GM12878 (cell line): ENCODE data around the gene DESI1. TPM values are rescaled to one million over a fixed set of nuclear protein-coding genes. Genes with fewer than 3 reads are reported as not detected.

ENCODE experiments used
- ATAC-seq: fragments of 200-7000 bp; cut with Tn5 transposase; 3 replicates; pipeline ENCODE4 v1.9.1; 2020; ENCODE audit warnings: mild to moderate bottlenecking, moderate library complexity
- BruUV-seq: library from RNA; stranded (reverse); fragments of 400-500 nt; replicated peaks from 2 replicates; lab custom pipeline; 2021; lab: Mats Ljungman, UMichigan
- CTCF ChIA-PET: fragments of 300-600 bp; sonication (Branson Sonifier 250); formaldehyde crosslinking; extraction: SDS; loops from one replicate; lab custom pipeline; 2021; ENCODE audit warnings: inconsistent platforms; lab: Yijun Ruan, JAX
- POLR2A ChIA-PET: fragments of 350-600 bp; formaldehyde crosslinking; extraction: SDS; loops from one replicate; lab custom pipeline; 2021; ENCODE audit warnings: inconsistent platforms; lab: Charles Lee
- RAD21 ChIA-PET: fragments of 300-600 bp; sonication (Branson Sonifier 250); formaldehyde crosslinking; loops from one replicate; lab custom pipeline; 2023; ENCODE audit warnings: antibody characterized with exemption; ENCODE audit not compliant: unreplicated experiment; lab: Charles Lee
- SMC1A ChIA-PET: fragments of 300-600 bp; sonication (Branson Sonifier 250); formaldehyde crosslinking; loops from one replicate; lab custom pipeline; 2023; ENCODE audit not compliant: unreplicated experiment, uncharacterized antibody; lab: Charles Lee
- DNase-seq: peaks from one replicate; pipeline ENCODE4 v3.0.0-alpha.2; 2011; ENCODE audit warnings: low read depth, low spot score
- FAIRE-seq: peaks from 3 replicates; lab custom pipeline; 2011; peaks lifted over from hg19 to GRCh38; lab: Jason Lieb, UNC
- H2AFZ ChIP-seq: 2 replicates; pipeline ENCODE4 v1.6.0; 2011; ENCODE audit warnings: low read depth, low read length, control low read depth; ENCODE audit not compliant: control insufficient read depth
- H3K27ac ChIP-seq: 2 replicates; pipeline ENCODE4 v1.5.1; 2011; ENCODE audit warnings: control low read depth; ENCODE audit not compliant: control insufficient read depth, insufficient read depth
- H3K27me3 ChIP-seq, 2 experiments: replicated peaks in 1 of 2; 2 replicates each; pipeline versions ENCODE4 v1.6.0 to v1.6.1; 2011; ENCODE audit warnings: low read length in 1 of 2; ENCODE audit not compliant: control insufficient read depth in 2 of 2, insufficient read depth in 2 of 2
- H3K36me3 ChIP-seq, 2 experiments: 2 replicates each; pipeline ENCODE4 v1.5.1; 2011; ENCODE audit warnings: low read length in 1 of 2; ENCODE audit not compliant: control insufficient read depth in 2 of 2, insufficient read depth in 2 of 2
- H3K4me1 ChIP-seq: 2 replicates; pipeline ENCODE4 v1.6.1; 2011; ENCODE audit warnings: mild to moderate bottlenecking, low read length, moderate library complexity, mixed read lengths; ENCODE audit not compliant: control insufficient read depth, insufficient read depth
- H3K4me2 ChIP-seq: 2 replicates; pipeline ENCODE4 v1.6.0; 2011; ENCODE audit warnings: control low read depth; ENCODE audit not compliant: control insufficient read depth, insufficient read depth
- H3K4me3 ChIP-seq: fragments of 200-600 bp; sonication (generic); 2 replicates; pipeline ENCODE4 v1.5.1; 2016
- H3K79me2 ChIP-seq: 2 replicates; pipeline ENCODE4 v1.6.0; 2011; ENCODE audit warnings: low read length; ENCODE audit not compliant: control insufficient read depth, insufficient read depth
- H3K9ac ChIP-seq: 2 replicates; pipeline ENCODE4 v1.8.0; 2011; ENCODE audit warnings: low read length, control low read depth, mixed read lengths; ENCODE audit not compliant: control insufficient read depth, insufficient read depth
- H3K9me3 ChIP-seq: replicated peaks from 3 replicates; pipeline ENCODE4 v1.5.1; 2011; ENCODE audit warnings: mild to moderate bottlenecking, low read length; ENCODE audit not compliant: control insufficient read depth, insufficient read depth
- H4K20me1 ChIP-seq: 2 replicates; pipeline ENCODE4 v1.6.0; 2011; ENCODE audit not compliant: control insufficient read depth, insufficient read depth
- ATF3 ChIP-seq: IDR thresholded peaks from 2 replicates; pipeline ENCODE4 v1.6.1; 2011; ENCODE audit warnings: low read depth, mild to moderate bottlenecking, low read length, moderate library complexity, borderline replicate concordance; ENCODE audit errors: extremely low read depth
- CEBPB ChIP-seq, 2 experiments: fragments of 150-350 bp in 1 of 2; IDR thresholded peaks; 2 replicates each; pipeline ENCODE4 v1.6.1; 2012 to 2014; ENCODE audit warnings: low read depth in 2 of 2, low read length in 2 of 2, borderline replicate concordance in 1 of 2, inconsistent platforms in 1 of 2
- CEBPZ ChIP-seq: fragments of 150-350 bp; IDR thresholded peaks from 2 replicates; pipeline ENCODE4 v1.6.1; 2016; ENCODE audit warnings: low read depth, low read length
- EZH2 ChIP-seq: IDR thresholded peaks from 2 replicates; pipeline ENCODE4 v1.6.1; 2012; ENCODE audit warnings: low read depth, mild to moderate bottlenecking, control low read depth, inconsistent platforms, low read length, borderline replicate concordance; ENCODE audit not compliant: control insufficient read depth
- IRF4 ChIP-seq: IDR thresholded peaks from 2 replicates; pipeline ENCODE4 v1.6.1; 2011; ENCODE audit warnings: low read depth, low read length
- POU2F2 ChIP-seq: IDR thresholded peaks from 3 replicates; pipeline ENCODE4 v1.6.1; 2011; ENCODE audit warnings: low read depth, mild to moderate bottlenecking, low read length, borderline replicate concordance
- RUNX3 ChIP-seq: IDR thresholded peaks from 2 replicates; pipeline ENCODE4 v1.6.1; 2012; ENCODE audit warnings: low read length, inconsistent platforms
- STAT1 ChIP-seq: fragments of 450-650 bp; conservative IDR thresholded peaks from 2 replicates; pipeline ENCODE4 v1.6.1; 2014; ENCODE audit warnings: antibody characterized with exemption, mild to moderate bottlenecking
- TBL1XR1 ChIP-seq: IDR thresholded peaks from 2 replicates; pipeline ENCODE4 v1.6.1; 2012; ENCODE audit warnings: low read depth, low read length, improper control_type of control experiment
- YY1 ChIP-seq: IDR thresholded peaks from 2 replicates; pipeline ENCODE4 v1.6.1; 2011; ENCODE audit warnings: low read depth, mild to moderate bottlenecking, low read length
- ZBED1 ChIP-seq: IDR thresholded peaks from 2 replicates; pipeline ENCODE4 v1.6.1; 2016; ENCODE audit warnings: borderline replicate concordance
- whole genome bisulfite sequencing: methylation state at CpG from one replicate; pipeline ENCODE4 v1.1.6; 2016; ENCODE audit warnings: low lambda C conversion rate; ENCODE audit not compliant: insufficient replicate concordance, insufficient coverage; ENCODE audit errors: missing lambda C conversion rate; 5-methylcytosine and 5-hydroxymethylcytosine counted together
- in situ Hi-C: fragments of 300-500 bp; cut with MboI; formaldehyde crosslinking; loops from 9 replicates; pipeline ENCODE4 v1.14.3; 2018; ENCODE audit warnings: mixed read lengths
- intact Hi-C: fragments of 100-400 bp; cut with micrococcal nuclease; formaldehyde crosslinking; loops from one replicate; pipeline ENCODE4 v1.14.2; 2022; ENCODE audit not compliant: unreplicated experiment
- polyA plus RNA-seq, 11 experiments: library from polyadenylated mRNA; depleted of rRNA in 4 of 11; unstranded in 6 of 11; stranded (reverse) in 5 of 11; fragments of >200 nt; fragmentation: Nextera tagmentation in 4 of 11; fragmentation: Illumina TruSeq in 1 of 11; extraction: Ambion mirVana in 4 of 11; extraction: Trizol in 1 of 11; gene quantifications; 1 replicate in 1 of 11; 2 replicates in 10 of 11; pipeline versions ENCODE4 v1.2.1 to v1.2.3, GENCODE V29; 2011 to 2016; ENCODE audit warnings: inconsistent platforms in 2 of 11, missing spikeins in 2 of 11, low read depth in 1 of 11
- total RNA-seq, 4 experiments: library from RNA; depleted of rRNA in 3 of 4; stranded (reverse); fragments of >200 nt in 3 of 4; fragmentation: Illumina TruSeq in 1 of 4; extraction: Trizol in 1 of 4; gene quantifications; 2 replicates each; pipeline versions ENCODE4 v1.2.1 to v1.2.3, GENCODE V29; 2013 to 2021
- TF ChIP-seq, protein P1 (sequence below): fragments of 450-650 bp; formaldehyde crosslinking; IDR thresholded peaks from 2 replicates; pipeline ENCODE4 v1.4.0; 2020; ENCODE audit warnings: mild to moderate bottlenecking, moderate library complexity
- TF ChIP-seq, protein P2 (sequence below): IDR thresholded peaks from 2 replicates; pipeline ENCODE4 v1.6.1; 2012; ENCODE audit warnings: low read depth, low read length, improper control_type of control experiment
- TF ChIP-seq, protein P3 (sequence below): fragments of 450-650 bp; IDR thresholded peaks from 2 replicates; pipeline ENCODE4 v1.6.1; 2014; ENCODE audit warnings: mild to moderate bottlenecking

The DESI1 gene
- total and polyA plus RNA-seq, 10 of the 15 experiments (the other 5 are each of a cell fraction or from before 2014, with no cell fraction given): 8.0 to 76.8 (median 40.6) TPM

- Histone ChIP-seq H4K20me1 (no peaks in the 10 kb centered on the region), H3K4me2 (no peak overlapping the region), H2AFZ (no peak overlapping the region), H3K79me2 (no peaks in the 10 kb centered on the region), H3K4me3 (no peak overlapping the region), H3K9ac (no peak overlapping the region), H3K27ac (no peak overlapping the region), H3K27me3 (peaks cover 0 to 5% of the 10 kb centered on the region in 2 experiments; a peak in 3 of 4 replicates), H3K4me1 (no peaks in the 10 kb centered on the region), H3K9me3 (no peaks in the 10 kb centered on the region), H3K36me3 (no peaks in the 10 kb centered on the region)
- WGBS: 56% methylated on average over 10 of the region's 10 CpGs
- RAD21 ChIA-PET: no interaction called here
- in situ Hi-C loops: no loop called here
- intact Hi-C loops: no loop called here
- DNase-seq (no peak), FAIRE-seq (no peak), ATAC-seq (no peak)
- CTCF ChIA-PET: interaction anchor here (0.7 kb wide), 1 partner anchor 1411 kb away, joined by 3 read pairs; no protein-coding TSS in a partner anchor
- POLR2A ChIA-PET: no interaction called here
- BruUV-seq: no TSS peak
- SMC1A ChIA-PET: no interaction called here
- TF ChIP-seq, protein P1, sequence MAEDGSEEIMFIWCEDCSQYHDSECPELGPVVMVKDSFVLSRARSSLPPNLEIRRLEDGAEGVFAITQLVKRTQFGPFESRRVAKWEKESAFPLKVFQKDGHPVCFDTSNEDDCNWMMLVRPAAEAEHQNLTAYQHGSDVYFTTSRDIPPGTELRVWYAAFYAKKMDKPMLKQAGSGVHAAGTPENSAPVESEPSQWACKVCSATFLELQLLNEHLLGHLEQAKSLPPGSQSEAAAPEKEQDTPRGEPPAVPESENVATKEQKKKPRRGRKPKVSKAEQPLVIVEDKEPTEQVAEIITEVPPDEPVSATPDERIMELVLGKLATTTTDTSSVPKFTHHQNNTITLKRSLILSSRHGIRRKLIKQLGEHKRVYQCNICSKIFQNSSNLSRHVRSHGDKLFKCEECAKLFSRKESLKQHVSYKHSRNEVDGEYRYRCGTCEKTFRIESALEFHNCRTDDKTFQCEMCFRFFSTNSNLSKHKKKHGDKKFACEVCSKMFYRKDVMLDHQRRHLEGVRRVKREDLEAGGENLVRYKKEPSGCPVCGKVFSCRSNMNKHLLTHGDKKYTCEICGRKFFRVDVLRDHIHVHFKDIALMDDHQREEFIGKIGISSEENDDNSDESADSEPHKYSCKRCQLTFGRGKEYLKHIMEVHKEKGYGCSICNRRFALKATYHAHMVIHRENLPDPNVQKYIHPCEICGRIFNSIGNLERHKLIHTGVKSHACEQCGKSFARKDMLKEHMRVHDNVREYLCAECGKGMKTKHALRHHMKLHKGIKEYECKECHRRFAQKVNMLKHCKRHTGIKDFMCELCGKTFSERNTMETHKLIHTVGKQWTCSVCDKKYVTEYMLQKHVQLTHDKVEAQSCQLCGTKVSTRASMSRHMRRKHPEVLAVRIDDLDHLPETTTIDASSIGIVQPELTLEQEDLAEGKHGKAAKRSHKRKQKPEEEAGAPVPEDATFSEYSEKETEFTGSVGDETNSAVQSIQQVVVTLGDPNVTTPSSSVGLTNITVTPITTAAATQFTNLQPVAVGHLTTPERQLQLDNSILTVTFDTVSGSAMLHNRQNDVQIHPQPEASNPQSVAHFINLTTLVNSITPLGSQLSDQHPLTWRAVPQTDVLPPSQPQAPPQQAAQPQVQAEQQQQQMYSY: no peak
- TF ChIP-seq, protein P2, sequence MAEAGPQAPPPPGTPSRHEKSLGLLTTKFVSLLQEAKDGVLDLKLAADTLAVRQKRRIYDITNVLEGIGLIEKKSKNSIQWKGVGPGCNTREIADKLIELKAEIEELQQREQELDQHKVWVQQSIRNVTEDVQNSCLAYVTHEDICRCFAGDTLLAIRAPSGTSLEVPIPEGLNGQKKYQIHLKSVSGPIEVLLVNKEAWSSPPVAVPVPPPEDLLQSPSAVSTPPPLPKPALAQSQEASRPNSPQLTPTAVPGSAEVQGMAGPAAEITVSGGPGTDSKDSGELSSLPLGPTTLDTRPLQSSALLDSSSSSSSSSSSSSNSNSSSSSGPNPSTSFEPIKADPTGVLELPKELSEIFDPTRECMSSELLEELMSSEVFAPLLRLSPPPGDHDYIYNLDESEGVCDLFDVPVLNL: no peak
- TF ChIP-seq YY1 (no peak), TBL1XR1 (no peak), ZBED1 (no peak), CEBPZ (no peak), EZH2 (no peak), RUNX3 (no peak), CEBPB (IDR thresholded peaks at IDR 0.05; ENCODE audit: borderline replicate concordance in 1 of 2, low read depth in 2 of 2, low read length in 2 of 2) (no peak), ATF3 (no peak), IRF4 (no peak), STAT1 (no peak), POU2F2 (no peak)
- TF ChIP-seq, protein P3, sequence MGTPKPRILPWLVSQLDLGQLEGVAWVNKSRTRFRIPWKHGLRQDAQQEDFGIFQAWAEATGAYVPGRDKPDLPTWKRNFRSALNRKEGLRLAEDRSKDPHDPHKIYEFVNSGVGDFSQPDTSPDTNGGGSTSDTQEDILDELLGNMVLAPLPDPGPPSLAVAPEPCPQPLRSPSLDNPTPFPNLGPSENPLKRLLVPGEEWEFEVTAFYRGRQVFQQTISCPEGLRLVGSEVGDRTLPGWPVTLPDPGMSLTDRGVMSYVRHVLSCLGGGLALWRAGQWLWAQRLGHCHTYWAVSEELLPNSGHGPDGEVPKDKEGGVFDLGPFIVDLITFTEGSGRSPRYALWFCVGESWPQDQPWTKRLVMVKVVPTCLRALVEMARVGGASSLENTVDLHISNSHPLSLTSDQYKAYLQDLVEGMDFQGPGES: no peak
Observed at GRCh38 chr22:41563051-41563711, 57.7 kb downstream of the DESI1 start.
